OCI-LY1 (cell line): ENCODE results near the gene SRMS.

ENCODE experiments used
- H2AFZ ChIP-seq: fragments of 200-600 bp; sonication (generic), shearing (Covaris generic); 2 replicates; pipeline ENCODE4 v1.6.0; 2014; ENCODE audit warnings: antibody characterized with exemption, mild to moderate bottlenecking, low read length
- H3F3A ChIP-seq: fragments of 200-600 bp; sonication (generic), shearing (Covaris generic); 2 replicates; pipeline ENCODE4 v1.6.0; 2014; ENCODE audit warnings: mild to moderate bottlenecking, antibody characterized with exemption, low read length, moderate library complexity; ENCODE audit not compliant: insufficient read depth
- H3K27ac ChIP-seq: fragments of 200-600 bp; sonication (generic); 2 replicates; pipeline ENCODE4 v1.5.1; 2014; ENCODE audit warnings: low read length, mixed run types, mild to moderate bottlenecking, low read depth; ENCODE audit not compliant: poor library complexity, severe bottlenecking
- H3K27me3 ChIP-seq: fragments of 200-600 bp; sonication (generic); 2 replicates; pipeline ENCODE4 v1.6.0; 2014; ENCODE audit warnings: antibody characterized with exemption, mild to moderate bottlenecking, low read length, moderate library complexity; ENCODE audit not compliant: insufficient read depth
- H3K36me3 ChIP-seq: fragments of 200-600 bp; sonication (generic); 2 replicates; pipeline ENCODE4 v1.6.1; 2014; ENCODE audit warnings: mild to moderate bottlenecking, antibody characterized with exemption, low read length, moderate library complexity, mixed read lengths; ENCODE audit not compliant: insufficient read depth
- H3K4me1 ChIP-seq: fragments of 200-600 bp; sonication (generic); 2 replicates; pipeline ENCODE4 v1.5.1; 2014; ENCODE audit warnings: mild to moderate bottlenecking, low read length, moderate library complexity; ENCODE audit not compliant: insufficient read depth, severe bottlenecking
- H3K4me2 ChIP-seq: fragments of 200-600 bp; sonication (generic), shearing (Covaris generic); 2 replicates; pipeline ENCODE4 v1.6.1; 2014; ENCODE audit warnings: low read length
- H3K4me3 ChIP-seq: fragments of 200-600 bp; sonication (generic); 2 replicates; pipeline ENCODE4 v1.5.1; 2014; ENCODE audit warnings: low read length, low read depth, mild to moderate bottlenecking, mixed read lengths; ENCODE audit not compliant: poor library complexity, severe bottlenecking
- H3K79me2 ChIP-seq: fragments of 200-600 bp; shearing (Covaris generic); 2 replicates; pipeline ENCODE4 v1.6.1; 2016; ENCODE audit warnings: mixed run types, low read length, mixed read lengths; ENCODE audit not compliant: insufficient read depth
- H3K9ac ChIP-seq: fragments of 200-600 bp; sonication (generic), shearing (Covaris generic); 2 replicates; pipeline ENCODE4 v1.6.1; 2014; ENCODE audit warnings: mild to moderate bottlenecking, low read length, mixed read lengths
- H3K9me2 ChIP-seq: fragments of 200-600 bp; sonication (generic), shearing (Covaris generic); 2 replicates; pipeline ENCODE4 v1.6.1; 2014; ENCODE audit warnings: low read depth, mild to moderate bottlenecking, low read length, mixed read lengths
- H3K9me3 ChIP-seq: fragments of 200-600 bp; shearing (Covaris generic); 2 replicates; pipeline ENCODE4 v1.6.1; 2014; ENCODE audit warnings: low read length, mixed read lengths
- H4K20me1 ChIP-seq: fragments of 200-600 bp; sonication (generic), shearing (Covaris generic); 2 replicates; pipeline ENCODE4 v1.6.0; 2016; ENCODE audit warnings: mild to moderate bottlenecking, low read length; ENCODE audit not compliant: insufficient read depth
- CTCF ChIP-seq: fragments of 200-600 bp; sonication (generic), shearing (Covaris generic); IDR thresholded peaks from 2 replicates; pipeline ENCODE4 v1.5.1; 2017; ENCODE audit warnings: mild to moderate bottlenecking, antibody characterized with exemption, low read length, moderate library complexity, mixed read lengths
- EZH2 ChIP-seq: fragments of 200-600 bp; sonication (generic), shearing (Covaris generic); IDR thresholded peaks from 2 replicates; pipeline ENCODE4 v1.8.0; 2017; ENCODE audit warnings: borderline replicate concordance, mixed run types, mild to moderate bottlenecking, antibody characterized with exemption, low read length, moderate library complexity, mixed read lengths

Gene SRMS

GRCh38 chr20:63497138-63497945, 50.2 kb downstream of the SRMS start:
- H3F3A ChIP-seq: no peaks in the 10 kb centered on the region
- no peaks in the 10 kb centered on the region for H3K9me3 ChIP-seq
- H3K4me1 ChIP-seq: peaks cover 9% of the 10 kb centered on the region
- TF ChIP-seq CTCF: no peak
- no peak for TF ChIP-seq EZH2
- no peaks in the 10 kb centered on the region for H3K79me2 ChIP-seq
- no peak overlapping the region for H2AFZ ChIP-seq
- no peaks in the 10 kb centered on the region; the same call in 1 of the 2 replicates for H3K27me3 ChIP-seq
- no peaks in the 10 kb centered on the region for H4K20me1 ChIP-seq
- no peak overlapping the region for H3K27ac ChIP-seq
- H3K9me2 ChIP-seq: no peaks in the 10 kb centered on the region
- H3K4me3 ChIP-seq: no peak overlapping the region
- no peaks in the 10 kb centered on the region for H3K36me3 ChIP-seq
- H3K9ac ChIP-seq: no peak overlapping the region
- no peak overlapping the region for H3K4me2 ChIP-seq

GRCh38 chr20:63496596-63497120, 50.9 kb downstream of the SRMS start:
- no peak overlapping the region for H2AFZ ChIP-seq
- no peaks in the 10 kb centered on the region for H3K9me3 ChIP-seq
- H3K9me2 ChIP-seq: no peaks in the 10 kb centered on the region
- H3K9ac ChIP-seq: no peak overlapping the region
- H4K20me1 ChIP-seq: no peaks in the 10 kb centered on the region
- H3K4me1 ChIP-seq: peaks cover 2% of the 10 kb centered on the region
- no peaks in the 10 kb centered on the region for H3K36me3 ChIP-seq
- no peak overlapping the region for H3K4me3 ChIP-seq
- H3K79me2 ChIP-seq: no peaks in the 10 kb centered on the region
- no peak overlapping the region for H3K27ac ChIP-seq
- H3F3A ChIP-seq: no peaks in the 10 kb centered on the region
- no peak overlapping the region for H3K4me2 ChIP-seq
- H3K27me3 ChIP-seq: no peaks in the 10 kb centered on the region; the same call in 1 of the 2 replicates
- TF ChIP-seq CTCF: no peak
- TF ChIP-seq EZH2: no peak

GRCh38 chr20:63495741-63496595, 51.6 kb downstream of the SRMS start:
- Histone ChIP-seq H3K9me3 (no peaks in the 10 kb centered on the region), H3K4me3 (no peak overlapping the region), H3K27ac (no peak overlapping the region), H3K9me2 (no peaks in the 10 kb centered on the region), H3K36me3 (no peaks in the 10 kb centered on the region), H3K4me1 (no peaks in the 10 kb centered on the region), H3K79me2 (no peaks in the 10 kb centered on the region), H3K9ac (no peak overlapping the region), H3F3A (no peaks in the 10 kb centered on the region), H3K27me3 (no peaks in the 10 kb centered on the region; the same call in 1 of the 2 replicates), H2AFZ (no peak overlapping the region), H4K20me1 (no peaks in the 10 kb centered on the region), H3K4me2 (no peak overlapping the region)
- peak; percentile 86 for TF ChIP-seq CTCF
- TF ChIP-seq EZH2: no peak
